SK-N-DZ (cell line): ENCODE data around the gene WDR59.
"Not testable (repeated sequence)": the region's sequence is repeated elsewhere in the genome, so short reads cannot be mapped to it uniquely, and the experiment has no call there.

Experiments used
- DNase-seq: peaks from one replicate; pipeline ENCODE4 v3.0.0-alpha.2; 2015; ENCODE audit warnings: low spot score

Gene WDR59

DNA sequence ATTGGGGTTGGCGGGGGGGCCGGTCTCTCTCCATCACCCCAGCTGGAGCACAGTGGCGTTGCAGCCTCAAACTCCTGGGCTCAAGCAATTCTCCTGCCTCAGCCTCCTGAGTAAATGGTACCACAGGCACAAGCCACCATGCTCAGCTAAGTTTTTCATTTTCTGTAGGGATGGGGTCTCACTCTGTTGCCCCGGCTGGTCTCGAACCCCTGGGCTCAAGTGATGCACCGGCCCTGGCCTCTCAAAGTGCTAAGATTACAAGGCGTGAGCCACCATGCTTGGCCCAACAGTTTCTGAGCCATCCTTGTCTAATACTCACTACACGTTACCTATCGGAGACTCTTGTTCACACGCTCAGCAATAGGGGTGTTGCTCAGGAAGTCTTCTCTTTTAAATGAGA lies 11.6 kb downstream of the WDR59 start:
- DNase-seq, result no peak

DNA sequence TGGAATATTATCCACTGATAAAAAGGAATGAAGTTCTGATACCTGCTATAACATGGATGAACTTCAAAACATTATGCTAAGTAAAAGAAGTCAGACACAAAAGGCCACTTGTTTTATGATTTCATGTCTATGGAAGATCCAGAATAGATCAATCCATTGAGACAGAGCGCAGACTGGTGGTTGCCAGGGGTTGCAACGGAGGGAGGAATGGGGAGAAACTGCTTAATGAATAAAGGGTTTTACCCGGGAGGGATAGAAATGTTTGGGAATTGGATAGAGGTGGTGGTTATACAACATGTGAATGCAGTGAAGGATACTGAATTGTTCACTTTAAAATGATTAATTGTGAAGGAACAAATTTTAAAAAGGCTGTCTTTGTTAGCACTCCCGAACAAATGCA lies 30.2 kb downstream of the WDR59 start:
- no peak for DNase-seq

- no peak for DNase-seq
Measured at GRCh38 chr16:74951681-74952080, 33.2 kb downstream of the WDR59 start.

DNA sequence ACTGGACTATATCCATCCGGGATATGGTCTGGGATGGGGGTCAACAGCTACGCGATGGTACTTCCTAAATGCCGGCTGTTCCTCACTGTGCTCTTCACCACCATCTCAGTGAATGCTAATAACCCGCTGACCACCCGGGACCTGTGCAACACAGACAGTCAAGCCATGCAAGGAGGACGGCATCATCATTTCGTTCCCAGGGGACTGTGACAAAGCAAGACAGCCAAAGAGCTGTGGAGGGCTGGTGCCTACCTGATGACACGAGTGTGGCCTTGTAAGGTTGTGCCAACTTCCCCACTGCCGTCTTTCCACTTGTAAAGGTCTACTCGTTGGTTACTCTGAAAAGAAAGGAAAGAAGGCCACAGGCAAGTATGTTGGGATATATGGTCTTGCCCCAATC lies 33.7 kb downstream of the WDR59 start:
- DNase-seq, result no peak

DNA sequence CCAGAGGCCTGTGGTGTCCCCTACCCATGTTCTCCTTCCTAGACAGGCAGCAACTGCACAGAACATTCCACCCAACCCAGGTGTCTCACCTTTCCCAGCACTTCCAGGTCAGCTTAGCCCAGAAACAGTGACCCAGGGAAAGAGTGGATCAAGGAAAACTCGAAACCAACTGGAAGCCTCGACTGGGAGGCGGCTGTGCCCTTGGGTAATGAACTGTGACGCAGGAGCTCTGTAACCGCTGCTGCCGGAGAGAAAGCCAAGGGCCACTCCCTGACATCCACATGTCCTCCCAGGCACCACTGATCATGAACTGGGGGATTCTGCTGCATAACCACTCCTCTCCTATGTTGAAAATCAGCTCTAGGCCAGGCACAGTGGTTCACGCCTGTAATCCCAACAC lies 34.4 kb downstream of the WDR59 start:
- DNase-seq, result no peak

DNA sequence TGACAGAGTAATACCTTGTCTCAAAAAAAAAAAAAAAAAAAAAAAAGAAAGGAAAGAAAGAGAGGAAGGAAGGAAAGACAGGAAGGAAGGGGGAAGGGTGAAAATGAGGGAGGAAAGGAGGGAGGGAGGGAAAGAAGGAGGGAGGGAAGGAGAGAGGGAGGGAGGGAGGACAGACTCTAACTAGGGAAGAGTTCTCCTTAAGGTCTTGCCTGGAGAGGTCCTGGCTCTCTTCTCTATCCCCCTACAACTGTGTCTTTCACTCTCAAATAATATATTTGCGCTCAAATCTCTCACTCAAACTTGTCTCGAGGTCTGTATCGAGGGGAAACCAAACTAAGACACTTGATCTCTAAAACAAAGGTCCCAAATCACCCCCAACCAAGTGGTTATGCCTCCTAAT lies 35.6 kb downstream of the WDR59 start:
- no peak for DNase-seq

DNA sequence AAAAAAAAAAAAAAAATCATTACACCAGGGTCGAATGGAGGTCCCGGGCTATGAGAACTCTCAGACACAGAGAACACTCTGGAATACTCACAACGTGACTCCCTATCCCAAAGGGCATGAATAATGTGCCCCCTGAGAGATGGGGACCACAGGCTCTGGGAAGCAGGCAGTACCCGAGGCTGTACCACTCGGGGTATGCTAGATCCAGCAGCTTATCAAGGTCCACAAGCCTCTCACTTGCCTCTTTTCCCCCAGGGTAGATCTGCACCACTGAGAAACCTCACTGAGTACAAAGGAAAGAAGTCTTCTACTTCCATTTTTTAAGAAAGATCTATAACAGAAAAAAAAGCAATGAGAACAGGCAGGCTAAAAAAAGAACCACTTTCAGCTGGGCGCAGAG lies 40.5 kb downstream of the WDR59 start:
- no peak for DNase-seq

DNA sequence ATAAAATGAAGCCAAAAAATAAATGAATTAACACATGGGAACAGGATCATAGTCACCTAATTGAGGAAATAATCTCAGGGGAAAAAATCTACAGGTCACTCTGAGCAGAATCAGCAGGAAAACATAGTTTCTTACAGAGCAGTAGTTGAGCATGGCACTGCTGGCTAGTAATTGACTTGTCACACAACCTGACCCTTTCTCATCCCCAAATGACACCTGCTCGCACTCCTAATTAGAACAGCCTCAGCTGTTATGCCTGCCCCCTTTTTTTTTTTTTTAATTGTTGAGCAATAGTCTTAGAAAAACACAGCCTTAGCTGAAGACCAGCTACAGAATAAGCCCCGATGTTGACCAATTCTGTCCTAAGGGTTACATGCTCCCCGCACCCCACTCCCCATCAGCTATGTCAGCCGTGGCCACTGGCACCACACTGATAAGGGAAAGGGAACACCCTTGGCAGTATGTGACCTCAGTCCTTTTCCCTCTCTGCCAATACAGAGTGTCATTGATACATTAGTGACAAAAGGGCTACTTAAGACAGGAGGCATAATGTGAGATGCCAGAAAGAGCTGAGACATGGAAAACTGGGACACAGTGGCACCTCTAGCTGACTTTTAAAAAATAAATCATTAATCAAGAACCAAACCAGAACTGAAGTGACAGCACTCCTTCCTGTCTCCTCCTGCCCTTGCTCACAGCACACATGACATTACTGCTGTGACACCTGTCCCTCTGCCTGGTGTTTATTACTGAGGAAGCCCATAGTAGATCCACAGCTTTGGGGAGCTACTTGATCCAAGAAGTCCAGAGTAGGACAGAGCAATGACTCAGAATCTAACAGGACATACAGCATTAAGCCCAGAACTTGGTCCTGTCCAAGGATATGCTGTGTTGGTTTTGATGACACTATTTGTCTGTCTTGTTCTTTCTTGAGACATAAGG lies 41.7 kb downstream of the WDR59 start:
- DNase-seq, result no peak

DNA sequence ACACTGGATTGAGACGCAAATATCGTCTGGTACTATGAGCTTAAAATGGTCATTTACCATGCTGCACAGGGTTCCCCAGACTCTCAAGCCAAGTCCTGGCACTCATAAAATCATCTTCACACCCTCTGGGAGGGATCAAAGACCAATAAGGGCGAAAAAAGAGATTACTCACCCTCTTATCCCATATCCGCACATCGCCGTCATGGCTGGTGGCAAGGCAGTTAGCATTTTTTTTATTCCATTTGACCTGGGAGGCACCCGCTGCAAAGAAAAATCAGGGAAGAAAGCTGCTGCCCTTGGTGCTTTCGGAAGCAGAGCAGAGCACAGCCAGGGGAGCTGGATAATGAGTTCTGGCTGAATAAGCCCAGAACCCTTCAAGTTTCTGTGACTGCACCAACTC lies 42.4 kb downstream of the WDR59 start:
- DNase-seq, result no peak

DNA sequence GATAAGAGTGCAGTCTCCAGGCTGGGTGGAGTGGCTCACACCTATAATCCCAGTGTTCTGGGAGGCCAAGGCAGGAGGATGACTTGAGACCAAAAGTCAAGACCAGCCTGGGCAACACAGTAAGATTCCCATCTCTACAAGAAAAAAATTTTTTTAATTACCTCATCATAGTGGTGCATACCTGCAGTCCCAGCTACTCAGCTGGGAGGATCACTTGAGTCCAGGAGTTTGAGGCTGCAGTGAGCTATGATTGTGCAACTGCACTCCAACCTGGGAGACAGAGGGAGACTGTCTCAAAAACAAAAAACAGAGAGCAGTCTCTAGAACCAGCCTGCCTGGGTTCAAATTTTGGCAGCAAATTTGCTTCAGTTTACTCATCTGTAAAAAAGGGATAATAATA lies 45.2 kb downstream of the WDR59 start:
- no peak for DNase-seq

DNA sequence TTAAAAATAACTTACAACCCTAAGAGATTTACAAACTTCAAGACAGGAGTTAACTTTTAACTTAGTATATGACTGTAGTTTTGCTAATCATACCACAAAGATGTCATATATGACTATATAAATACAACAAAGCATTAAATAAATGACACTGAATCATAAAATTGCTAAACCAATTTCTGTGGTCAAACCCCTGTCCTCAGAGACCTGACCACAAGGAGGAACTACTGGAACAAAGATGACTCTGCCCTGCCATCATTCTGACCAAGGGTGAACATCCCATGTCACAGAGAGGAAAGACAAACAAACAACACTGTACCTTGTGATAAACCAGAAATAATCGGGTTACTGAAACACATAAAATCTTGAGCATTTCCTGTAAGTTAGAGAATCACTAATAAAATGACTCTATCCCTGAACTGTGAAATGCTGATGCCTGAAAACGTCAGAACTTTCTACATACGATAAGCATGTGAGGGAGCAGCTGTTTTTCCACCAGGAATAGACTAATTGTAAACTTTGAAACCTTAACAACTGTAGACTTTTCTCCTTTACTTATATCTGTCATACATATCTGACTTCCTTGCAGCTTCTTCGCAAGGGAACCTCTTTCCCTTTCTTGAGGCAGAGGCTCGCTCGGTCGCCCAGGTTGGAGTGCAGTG lies 47.9 kb downstream of the WDR59 start:
- no peak for DNase-seq

DNA sequence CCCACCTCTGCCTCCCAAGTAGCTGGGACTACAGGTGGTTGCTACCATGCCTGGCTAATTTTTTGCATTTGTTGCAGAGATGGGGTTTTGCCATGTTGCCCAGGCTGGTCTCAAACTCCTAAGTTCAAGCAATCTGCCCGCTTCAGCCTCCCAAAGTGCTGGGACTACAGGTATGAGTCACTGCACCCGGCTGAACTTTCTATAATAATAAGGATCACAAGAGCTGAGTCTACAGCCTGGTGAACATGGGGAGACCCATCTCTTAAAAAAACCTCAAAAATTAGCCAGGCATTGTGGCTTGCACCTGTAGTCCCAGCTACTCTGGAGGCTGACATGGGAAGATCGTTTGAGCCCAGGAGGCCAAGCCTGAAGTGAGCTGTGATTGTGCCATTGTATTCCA lies 53.5 kb downstream of the WDR59 start:
- DNase-seq, result no peak

DNA sequence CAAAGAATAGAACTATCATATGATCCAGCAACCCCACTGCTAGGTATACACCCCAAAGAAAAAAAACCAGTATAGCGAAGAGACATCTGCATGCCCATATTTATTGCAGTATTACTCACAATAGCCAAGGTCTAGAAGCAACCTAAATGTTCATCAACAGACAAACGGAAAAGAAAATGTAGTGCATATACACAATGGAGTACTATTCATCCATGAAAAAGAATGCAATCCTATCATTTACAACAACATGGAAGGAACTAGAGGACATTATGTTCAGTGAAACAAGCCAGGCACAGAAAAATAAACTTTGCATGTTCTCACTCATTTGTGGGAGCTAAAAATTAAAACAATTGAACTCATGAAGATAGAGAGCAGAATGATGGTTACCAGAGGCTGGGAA lies 55.3 kb downstream of the WDR59 start:
- no peak for DNase-seq

DNA sequence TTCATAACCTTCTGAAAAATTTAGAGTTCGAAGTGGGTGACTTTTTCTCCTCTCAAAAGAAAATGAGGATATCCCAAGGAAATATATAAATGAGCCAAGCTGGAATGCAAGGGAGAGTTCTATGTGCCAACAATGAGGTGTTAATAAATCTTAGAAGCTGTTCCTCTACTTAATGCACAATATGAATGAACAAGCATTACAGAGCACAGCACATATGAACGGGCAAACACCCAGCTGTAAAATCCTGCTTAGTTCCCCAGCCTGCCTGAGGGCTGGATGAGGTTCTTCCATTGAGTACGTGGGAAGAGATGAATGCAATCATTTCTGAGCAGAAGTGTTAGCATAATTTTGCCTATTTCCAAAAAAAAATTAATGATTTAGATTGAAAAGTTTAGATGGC lies 58.1 kb downstream of the WDR59 start:
- DNase-seq, result no peak

DNA sequence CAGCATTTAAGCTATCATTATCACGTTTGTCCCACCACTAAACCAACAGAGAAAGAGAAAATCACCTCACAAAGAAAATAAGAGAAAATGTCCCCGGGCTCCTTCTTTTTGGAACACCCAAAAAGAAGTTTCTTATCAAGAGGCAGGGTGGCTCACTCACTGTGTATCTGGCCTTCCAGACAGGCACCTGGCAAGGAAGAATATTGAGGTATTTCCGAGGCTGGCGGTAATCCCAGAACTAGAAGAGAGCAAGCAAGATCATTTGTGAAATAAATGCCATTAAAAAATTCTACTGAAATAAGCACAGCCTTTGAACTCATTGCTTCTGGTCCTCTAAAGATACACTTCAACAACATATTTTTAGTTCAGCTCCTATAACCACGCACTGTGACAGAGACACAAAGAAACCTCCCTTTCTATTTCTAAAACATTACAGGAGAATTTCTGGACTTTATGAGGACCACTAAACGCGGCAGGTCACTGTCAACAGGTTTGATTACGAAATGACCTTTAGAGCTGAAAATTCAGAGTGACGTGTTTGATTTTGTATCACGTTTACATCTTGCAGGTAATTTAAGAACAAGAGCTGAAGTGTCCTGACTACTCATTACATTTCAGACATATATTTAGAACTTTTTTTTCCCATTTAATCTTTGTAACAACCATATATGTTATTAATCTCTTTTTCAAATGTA lies 61.0 kb downstream of the WDR59 start:
- no peak for DNase-seq

DNA sequence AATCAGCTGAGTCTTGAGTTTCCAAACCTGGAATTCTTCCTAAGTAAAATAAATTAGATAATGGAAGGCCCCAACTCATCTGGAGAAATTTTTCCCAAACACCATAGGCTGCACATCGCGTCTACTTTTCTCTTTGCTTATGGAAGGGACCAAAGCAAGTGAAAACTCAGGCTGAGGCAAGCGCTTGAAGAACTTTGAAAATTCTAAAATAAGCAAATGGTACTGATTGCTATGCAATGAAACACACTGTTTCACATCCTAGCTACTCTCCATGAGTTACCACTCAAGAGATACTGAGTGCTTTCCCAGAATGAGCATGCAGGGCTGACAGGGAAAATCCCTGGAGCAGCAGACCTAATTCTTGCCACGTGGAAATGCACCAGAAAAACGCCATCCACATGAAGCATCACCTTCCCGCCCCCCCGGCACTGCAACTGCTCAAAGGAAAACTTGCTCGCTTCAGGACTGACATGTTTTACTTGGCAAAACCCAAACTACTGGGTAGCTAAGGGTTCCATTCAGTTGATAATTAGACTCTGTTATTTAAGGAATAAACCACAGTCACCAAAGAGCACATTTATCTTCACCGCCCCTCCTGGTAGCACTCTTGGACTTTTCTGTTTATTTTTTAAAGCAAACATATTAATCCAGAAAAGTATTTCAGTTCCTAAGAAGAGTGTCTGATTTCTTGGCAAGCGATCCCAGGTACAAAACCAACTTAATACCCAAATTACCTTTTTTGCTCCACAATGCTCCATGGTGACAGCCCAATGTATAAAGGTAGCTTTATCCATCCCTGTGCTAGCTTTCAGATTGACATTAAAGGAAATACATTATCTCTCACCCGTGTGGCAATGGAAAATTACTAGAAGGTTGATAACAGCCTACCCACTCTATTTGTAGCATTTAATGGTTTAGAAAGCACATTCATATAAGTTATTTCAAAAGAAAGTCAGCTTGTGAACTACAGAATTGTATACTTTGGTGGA lies 62.5 kb downstream of the WDR59 start:
- no peak for DNase-seq

DNA sequence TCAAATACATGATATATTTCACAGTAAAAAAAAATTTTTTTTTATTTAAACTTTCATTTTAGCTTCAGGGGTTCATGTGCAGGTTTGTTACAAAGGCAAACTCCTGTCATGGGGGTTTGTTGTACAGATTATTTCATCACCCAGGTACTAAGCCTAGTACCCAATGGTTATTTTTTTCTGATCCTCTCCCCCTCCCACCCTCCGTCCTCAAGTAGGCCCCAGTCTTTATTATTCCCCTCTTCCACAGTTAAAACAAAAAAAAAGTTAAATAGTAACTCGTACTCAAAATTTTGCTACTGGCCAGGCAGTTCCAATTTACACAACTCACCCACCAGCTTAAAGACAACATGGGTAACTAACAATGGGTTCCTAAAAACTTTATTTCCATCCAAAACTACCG lies 63.9 kb downstream of the WDR59 start:
- DNase-seq, result no peak

- DNase-seq, result no peak
Measured at GRCh38 chr16:74909665-74910064, 75.3 kb downstream of the WDR59 start.

- not testable (repeated sequence) for DNase-seq
Measured at GRCh38 chr16:74908759-74909158, 76.2 kb downstream of the WDR59 start.

DNA sequence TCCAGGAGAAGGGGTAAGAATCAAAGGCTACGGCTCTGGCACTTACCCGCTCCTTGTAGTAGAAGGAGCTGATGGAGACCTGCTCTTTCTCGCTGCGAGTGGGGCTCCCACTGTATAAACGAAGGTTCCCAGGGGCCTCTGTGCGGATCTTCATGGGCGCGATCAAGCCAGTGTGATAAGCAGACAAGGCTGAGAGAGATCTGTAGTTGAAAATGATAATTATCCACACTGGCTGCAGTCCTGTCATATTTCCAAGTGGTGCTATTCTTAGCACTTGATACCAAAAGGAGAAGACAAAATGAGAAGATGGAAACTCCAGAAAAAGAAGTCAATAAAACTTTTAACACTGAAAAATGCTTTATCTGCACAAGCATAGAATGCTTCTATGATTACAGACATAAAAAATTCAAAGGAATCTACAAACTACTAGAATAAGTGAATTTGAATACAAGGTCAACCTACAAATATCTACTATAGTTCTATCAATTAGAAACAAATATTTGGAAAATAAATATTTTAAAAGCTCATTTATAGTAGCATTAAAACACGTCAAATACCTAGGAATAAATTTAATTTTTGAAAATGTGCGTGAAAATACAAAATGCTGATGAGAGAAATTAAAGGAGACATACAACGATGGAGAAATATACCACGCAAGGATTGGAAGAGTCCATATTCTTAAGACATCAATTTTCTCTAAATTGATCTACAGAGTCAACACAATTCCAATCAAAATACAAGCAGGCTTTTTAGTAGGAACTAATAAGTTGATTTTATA lies 80.8 kb downstream of the WDR59 start:
- DNase-seq, result no peak

DNA sequence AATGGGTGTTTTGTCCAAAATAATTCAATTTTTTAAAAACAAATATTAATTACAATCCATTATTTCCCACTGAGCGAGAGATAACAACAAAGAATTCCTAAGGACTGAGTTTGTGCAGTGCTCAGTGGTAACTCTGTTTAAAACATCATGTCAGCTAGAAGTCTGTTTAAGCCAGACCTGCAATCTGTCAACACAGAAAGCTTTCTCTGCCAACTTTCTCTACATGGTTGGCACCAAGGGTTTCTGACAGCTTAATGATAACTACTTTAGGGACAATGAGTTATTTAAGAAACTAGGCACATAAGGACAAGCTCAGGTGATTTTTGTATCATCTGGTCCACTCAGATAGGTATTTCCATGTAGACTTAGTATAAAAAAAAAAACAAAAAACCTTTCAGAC lies 81.8 kb downstream of the WDR59 start:
- no peak for DNase-seq
